Measurements from ENCODE around the gene RBM28.

RBM28 gene

GRCh38 chr7:128270826-128271272 lies 72.9 kb downstream of the RBM28 start:
- no peak overlapping the region for H3K4me3 ChIP-seq (ENCODE audit: low read depth, low read length)
- TF ChIP-seq POLR2A (IDR thresholded peaks at IDR 0.05; ENCODE audit: extremely low read depth, insufficient read length) (no peak), MYC (IDR thresholded peaks at IDR 0.05; ENCODE audit: low read depth, low read length) (no peak), MAX (IDR thresholded peaks at IDR 0.05; ENCODE audit: low read depth, low read length) (no peak)
- TF ChIP-seq, protein P1, sequence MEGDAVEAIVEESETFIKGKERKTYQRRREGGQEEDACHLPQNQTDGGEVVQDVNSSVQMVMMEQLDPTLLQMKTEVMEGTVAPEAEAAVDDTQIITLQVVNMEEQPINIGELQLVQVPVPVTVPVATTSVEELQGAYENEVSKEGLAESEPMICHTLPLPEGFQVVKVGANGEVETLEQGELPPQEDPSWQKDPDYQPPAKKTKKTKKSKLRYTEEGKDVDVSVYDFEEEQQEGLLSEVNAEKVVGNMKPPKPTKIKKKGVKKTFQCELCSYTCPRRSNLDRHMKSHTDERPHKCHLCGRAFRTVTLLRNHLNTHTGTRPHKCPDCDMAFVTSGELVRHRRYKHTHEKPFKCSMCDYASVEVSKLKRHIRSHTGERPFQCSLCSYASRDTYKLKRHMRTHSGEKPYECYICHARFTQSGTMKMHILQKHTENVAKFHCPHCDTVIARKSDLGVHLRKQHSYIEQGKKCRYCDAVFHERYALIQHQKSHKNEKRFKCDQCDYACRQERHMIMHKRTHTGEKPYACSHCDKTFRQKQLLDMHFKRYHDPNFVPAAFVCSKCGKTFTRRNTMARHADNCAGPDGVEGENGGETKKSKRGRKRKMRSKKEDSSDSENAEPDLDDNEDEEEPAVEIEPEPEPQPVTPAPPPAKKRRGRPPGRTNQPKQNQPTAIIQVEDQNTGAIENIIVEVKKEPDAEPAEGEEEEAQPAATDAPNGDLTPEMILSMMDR (IDR thresholded peaks at IDR 0.05; ENCODE audit: low read depth, low read length): no peak

DNA sequence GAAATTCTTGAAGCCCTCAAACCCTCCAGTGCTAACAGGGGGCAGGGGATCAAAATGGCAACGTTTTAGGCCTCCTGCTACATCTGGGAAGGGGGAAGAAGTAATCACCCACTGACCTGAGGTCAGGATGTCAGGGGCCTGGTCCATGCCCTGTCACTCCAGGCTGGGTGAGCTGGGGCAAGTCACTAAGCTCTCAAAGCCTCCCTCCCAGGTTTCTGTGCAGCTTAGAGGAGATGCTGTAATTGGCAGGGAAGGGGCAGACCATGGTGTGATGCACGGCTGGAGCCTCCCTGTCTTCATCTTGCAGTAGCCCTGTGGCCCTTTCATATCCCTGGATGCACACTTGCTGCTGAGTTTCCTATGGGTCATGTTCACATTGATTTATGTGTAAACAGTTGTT lies 75.5 kb downstream of the RBM28 start:
- TF ChIP-seq, protein P1 (IDR thresholded peaks at IDR 0.05; ENCODE audit: low read depth, low read length): no peak
- DNase-seq (ENCODE audit: low read depth): no peak
- H3K4me3 ChIP-seq (ENCODE audit: low read depth, low read length): no peak overlapping the region

More at GRCh38 chr7:128270826-128271272, 72.9 kb downstream of the RBM28 start:
- no peak for DNase-seq (ENCODE audit: low read depth)

GRCh38 chr7:128267595-128267924 lies 76.1 kb downstream of the RBM28 start:
- no peak overlapping the region for H3K4me3 ChIP-seq (ENCODE audit: low read depth, low read length)
- TF ChIP-seq, protein P1 (IDR thresholded peaks at IDR 0.05; ENCODE audit: low read depth, low read length): no peak
- TF ChIP-seq MAX (IDR thresholded peaks at IDR 0.05; ENCODE audit: low read depth, low read length): no peak
- DNase-seq (ENCODE audit: low read depth): no peak

DNA sequence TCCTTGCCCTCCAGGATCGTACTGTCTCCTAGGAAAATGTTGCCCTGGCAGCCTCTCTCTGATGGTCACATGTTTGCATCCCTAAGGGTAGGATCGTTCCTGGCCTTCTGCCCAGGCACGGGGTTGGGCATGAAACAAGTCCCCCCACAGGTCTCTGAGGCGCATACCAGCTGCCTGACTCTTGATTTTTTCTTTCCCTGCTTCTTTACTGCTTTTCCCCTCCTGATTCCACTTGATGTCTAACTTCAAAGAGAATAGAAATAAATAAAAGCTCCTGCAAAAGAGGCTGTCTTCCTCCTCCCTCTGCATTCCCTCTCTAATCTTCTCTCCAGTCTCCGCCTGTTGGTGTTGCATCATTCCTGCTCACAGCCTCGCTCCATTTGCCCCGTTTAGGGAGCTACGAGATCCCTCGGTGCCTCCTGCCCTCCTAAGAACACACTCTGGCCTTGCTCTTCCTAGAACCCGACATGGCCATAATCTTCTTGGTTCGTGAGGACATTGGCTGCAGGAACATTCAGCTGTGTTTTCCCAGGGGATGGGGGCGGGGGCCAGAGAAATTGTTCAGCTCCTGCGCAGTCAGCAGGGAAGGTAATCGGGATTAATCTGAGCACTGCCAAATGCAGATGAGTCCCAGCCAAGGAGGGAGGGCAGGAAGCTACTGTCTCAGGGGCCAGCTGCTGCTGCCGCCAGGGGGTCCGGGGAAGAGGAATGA lies 76.7 kb downstream of the RBM28 start:
- TF ChIP-seq MYC (IDR thresholded peaks at IDR 0.05; ENCODE audit: low read depth, low read length): no peak
- TF ChIP-seq POLR2A (IDR thresholded peaks at IDR 0.05; ENCODE audit: extremely low read depth, insufficient read length): no peak
- TF ChIP-seq MAX (IDR thresholded peaks at IDR 0.05; ENCODE audit: low read depth, low read length): no peak
- TF ChIP-seq, protein P1 (IDR thresholded peaks at IDR 0.05; ENCODE audit: low read depth, low read length): no peak
- no peak for DNase-seq (ENCODE audit: low read depth)
- no peak overlapping the region for H3K4me3 ChIP-seq (ENCODE audit: low read depth, low read length)

- no peak for DNase-seq (ENCODE audit: low read depth)
- no peak overlapping the region for H3K4me3 ChIP-seq (ENCODE audit: low read depth, low read length)
- TF ChIP-seq, protein P1 (IDR thresholded peaks at IDR 0.05; ENCODE audit: low read depth, low read length): no peak
Measured at GRCh38 chr7:128266529-128266882, 77.2 kb downstream of the RBM28 start.

- peak; percentile 26 for DNase-seq (ENCODE audit: low read depth)
- no peak overlapping the region for H3K4me3 ChIP-seq (ENCODE audit: low read depth, low read length)
- no peak for TF ChIP-seq MAX (IDR thresholded peaks at IDR 0.05; ENCODE audit: low read depth, low read length)
- TF ChIP-seq MYC (IDR thresholded peaks at IDR 0.05; ENCODE audit: low read depth, low read length): no peak
- TF ChIP-seq POLR2A (IDR thresholded peaks at IDR 0.05; ENCODE audit: extremely low read depth, insufficient read length): no peak
- TF ChIP-seq, protein P1 (IDR thresholded peaks at IDR 0.05; ENCODE audit: low read depth, low read length): no peak
Measured at GRCh38 chr7:128265906-128266300, 77.8 kb downstream of the RBM28 start.

All from NB4 (cell line).